Fibroblast of upper back skin (primary cell): ENCODE data around the gene PCDH18.
"Not testable (repeated sequence)": the region's sequence is repeated elsewhere in the genome, so short reads cannot be mapped to it uniquely, and the experiment has no call there.

Experiments used
- DNase-seq: peaks from one replicate; pipeline ENCODE4 v3.0.0-alpha.2; 2013

Gene PCDH18

GRCh38 chr4:137530176-137530575, 2.1 kb downstream of the PCDH18 start:
- DNase-seq: peak; percentile 86

- no peak for DNase-seq
These were observed 2.9 kb downstream of the PCDH18 start for GRCh38 chr4:137529432-137529831.

GRCh38 chr4:137528673-137529072, 3.6 kb downstream of the PCDH18 start:
- DNase-seq: no peak

- DNase-seq: no peak
These were observed 5.6 kb downstream of the PCDH18 start for GRCh38 chr4:137526681-137527080.

- peak; percentile 89 for DNase-seq
These were observed 7.4 kb downstream of the PCDH18 start for GRCh38 chr4:137524725-137525369.

GRCh38 chr4:137523329-137523728, 9.0 kb downstream of the PCDH18 start:
- DNase-seq: no peak

GRCh38 chr4:137521053-137521452, 11.2 kb downstream of the PCDH18 start:
- DNase-seq: no peak

GRCh38 chr4:137519406-137519805, 12.9 kb downstream of the PCDH18 start:
- peak; percentile 74 for DNase-seq

- DNase-seq: not testable (repeated sequence)
These were observed 15.0 kb downstream of the PCDH18 start for GRCh38 chr4:137517323-137517722.

GRCh38 chr4:137514406-137515111, 17.7 kb downstream of the PCDH18 start:
- peak; percentile 81 for DNase-seq

GRCh38 chr4:137510557-137511265, 21.6 kb downstream of the PCDH18 start:
- peak; percentile 98 for DNase-seq

GRCh38 chr4:137509855-137510282, 22.4 kb downstream of the PCDH18 start:
- DNase-seq: no peak

- DNase-seq: no peak
These were observed 29.8 kb downstream of the PCDH18 start for GRCh38 chr4:137502339-137503129.

- not testable (repeated sequence) for DNase-seq
These were observed 36.0 kb downstream of the PCDH18 start for GRCh38 chr4:137496267-137496666.

GRCh38 chr4:137495578-137495977, 36.7 kb downstream of the PCDH18 start:
- no peak for DNase-seq

- not testable (repeated sequence) for DNase-seq
These were observed 48.9 kb downstream of the PCDH18 start for GRCh38 chr4:137483313-137483959.

GRCh38 chr4:137479657-137480056, 52.6 kb downstream of the PCDH18 start:
- not testable (repeated sequence) for DNase-seq

- no peak for DNase-seq
These were observed 55.9 kb downstream of the PCDH18 start for GRCh38 chr4:137476345-137476744.

- peak; percentile 49 for DNase-seq
These were observed 57.5 kb downstream of the PCDH18 start for GRCh38 chr4:137474711-137475301.

- DNase-seq: no peak
These were observed 60.4 kb downstream of the PCDH18 start for GRCh38 chr4:137471895-137472294.

- DNase-seq: no peak
These were observed 60.8 kb downstream of the PCDH18 start for GRCh38 chr4:137471461-137471860.

GRCh38 chr4:137470806-137471205, 61.5 kb downstream of the PCDH18 start:
- DNase-seq: no peak
